Fibroblast of peridontal ligament (primary cell): ENCODE results near the gene TRIP11.

Experiments used
- DNase-seq: peaks from one replicate; pipeline ENCODE4 v3.0.0-alpha.2; 2010; ENCODE audit errors: extremely low read depth

Gene TRIP11

DNA sequence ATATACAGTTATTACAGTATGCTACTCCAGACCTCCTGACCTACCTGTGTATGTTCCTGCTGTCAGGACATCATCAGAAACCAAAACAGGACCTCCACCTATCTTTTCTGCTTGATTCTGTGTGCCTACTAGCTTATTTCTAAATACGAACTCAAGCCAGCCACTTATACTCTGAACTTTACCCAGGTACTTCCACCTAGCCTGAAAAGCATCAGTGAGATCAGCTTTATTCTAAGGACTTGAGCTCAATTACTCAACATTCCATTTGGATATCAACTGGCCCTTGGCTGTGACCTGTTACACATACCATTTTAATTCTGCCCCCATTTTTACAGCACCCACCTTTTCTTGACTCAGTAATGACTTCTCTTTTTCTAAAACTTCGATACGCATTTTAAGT lies 29.2 kb downstream of the TRIP11 start:
- DNase-seq, result no peak

DNA sequence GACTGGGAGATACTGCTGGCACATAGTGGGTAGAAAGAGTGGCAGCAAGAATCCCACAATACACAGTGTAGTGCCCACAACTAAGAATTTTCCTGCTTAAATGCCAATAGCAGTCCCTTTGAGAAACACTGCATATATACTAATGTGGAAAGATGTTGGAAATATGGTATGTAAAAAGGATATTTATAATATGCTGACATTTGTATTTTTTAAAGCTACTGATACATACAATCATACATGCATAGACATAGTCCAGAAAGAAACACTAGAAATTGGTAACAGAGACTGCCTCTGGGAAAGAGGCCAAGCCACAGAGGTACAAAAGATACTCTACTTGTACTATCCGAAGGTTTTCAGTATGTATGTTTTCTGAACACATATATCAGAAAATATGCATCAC lies 30.3 kb downstream of the TRIP11 start:
- no peak for DNase-seq

DNA sequence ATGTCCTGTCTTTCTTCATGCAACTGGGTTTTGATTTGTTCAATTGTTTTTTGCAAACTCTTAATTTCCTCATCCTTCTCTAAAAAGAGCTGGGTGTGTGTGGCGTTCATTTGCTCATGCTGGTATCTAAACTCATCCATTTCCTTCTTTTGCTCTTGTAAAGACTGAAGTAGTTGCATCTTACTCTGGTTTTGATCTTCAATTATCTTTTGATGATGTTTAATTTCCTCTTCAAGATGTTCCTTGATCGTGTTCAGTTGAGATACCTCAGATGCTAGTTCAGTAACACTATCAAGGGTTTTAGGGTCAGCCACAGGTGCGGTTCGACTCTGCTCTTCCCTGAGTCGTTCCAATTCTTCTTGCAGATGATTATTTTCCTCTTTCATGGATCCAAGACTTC lies 34.8 kb downstream of the TRIP11 start:
- DNase-seq, result no peak

DNA sequence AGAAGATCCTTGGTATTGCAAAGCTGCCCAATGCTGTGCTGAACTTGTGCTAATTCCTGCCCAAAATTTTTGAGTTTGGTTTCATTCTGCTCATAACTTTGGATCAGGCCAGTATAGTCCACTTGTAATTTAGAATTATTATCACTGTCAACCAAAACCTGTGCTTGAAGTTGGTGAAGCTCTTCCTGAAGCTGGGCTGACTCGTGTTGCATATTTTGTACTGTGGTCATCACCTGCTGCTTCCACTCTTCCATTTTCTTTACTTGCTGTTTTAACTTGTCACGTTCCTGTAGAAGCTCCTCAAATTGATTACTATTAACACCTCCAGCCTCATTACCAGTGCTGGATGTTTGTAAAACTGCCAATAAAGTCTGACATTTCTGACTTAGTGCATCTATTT lies 35.8 kb downstream of the TRIP11 start:
- DNase-seq, result no peak

DNA sequence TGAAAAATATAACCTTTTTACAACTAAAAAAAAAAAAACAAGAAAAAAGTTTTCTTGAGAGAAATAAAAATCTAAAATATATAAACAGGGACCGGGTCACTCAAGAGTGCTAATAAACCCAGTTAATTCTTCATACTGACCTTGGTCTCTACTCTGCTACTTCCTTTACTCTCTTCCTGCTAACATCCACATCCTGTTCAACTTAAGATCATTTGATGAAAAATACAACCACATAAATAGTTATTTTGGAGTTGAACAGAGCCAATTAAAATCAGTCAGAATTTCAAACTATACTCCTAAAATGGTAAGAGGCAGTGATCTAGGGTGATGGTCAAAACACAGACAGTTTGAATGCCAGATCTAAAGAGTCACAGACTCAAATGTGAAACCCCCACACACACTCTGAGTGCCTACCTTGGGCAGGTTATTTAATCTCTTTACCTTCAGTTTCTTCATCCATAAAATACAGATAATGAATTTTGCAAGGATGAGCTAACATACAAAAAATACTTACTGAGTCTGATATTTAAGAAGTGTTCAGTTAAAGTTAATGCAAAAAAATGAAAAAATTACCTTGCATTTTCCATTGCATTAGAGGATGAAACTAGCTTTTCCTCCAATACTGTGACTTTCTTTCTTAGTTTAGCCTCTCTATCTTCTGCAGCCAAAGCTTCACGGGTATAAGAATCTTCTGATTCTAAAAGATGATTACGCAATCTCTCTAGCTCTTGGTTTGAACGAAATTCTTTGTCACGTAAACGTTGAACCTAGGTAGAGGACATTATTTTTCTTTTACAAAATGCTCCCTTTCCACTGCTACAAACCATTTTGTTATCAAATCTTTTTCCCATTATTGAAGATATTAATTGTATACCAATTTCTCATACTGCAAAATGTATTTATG lies 40.9 kb downstream of the TRIP11 start:
- no peak for DNase-seq

DNA sequence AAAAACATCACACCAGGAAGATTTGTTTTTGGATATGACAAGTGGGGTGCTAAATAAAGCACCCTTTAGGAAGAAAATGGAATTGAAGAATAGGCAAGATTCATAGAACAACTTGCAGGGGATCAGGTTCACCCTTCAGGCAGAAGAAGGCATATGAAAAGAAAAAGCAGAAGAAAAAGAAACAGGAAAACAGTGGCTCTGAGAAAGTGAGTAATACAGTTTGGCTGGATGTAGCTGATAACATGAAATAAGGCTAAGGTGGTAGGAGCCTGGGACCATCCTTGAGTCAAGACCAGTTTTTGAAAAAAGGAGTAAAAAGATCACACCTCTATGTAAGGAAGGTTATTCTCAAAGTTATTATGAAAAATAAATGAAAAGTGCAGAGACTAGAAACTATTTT lies 42.4 kb downstream of the TRIP11 start:
- DNase-seq, result peak; percentile 18

DNA sequence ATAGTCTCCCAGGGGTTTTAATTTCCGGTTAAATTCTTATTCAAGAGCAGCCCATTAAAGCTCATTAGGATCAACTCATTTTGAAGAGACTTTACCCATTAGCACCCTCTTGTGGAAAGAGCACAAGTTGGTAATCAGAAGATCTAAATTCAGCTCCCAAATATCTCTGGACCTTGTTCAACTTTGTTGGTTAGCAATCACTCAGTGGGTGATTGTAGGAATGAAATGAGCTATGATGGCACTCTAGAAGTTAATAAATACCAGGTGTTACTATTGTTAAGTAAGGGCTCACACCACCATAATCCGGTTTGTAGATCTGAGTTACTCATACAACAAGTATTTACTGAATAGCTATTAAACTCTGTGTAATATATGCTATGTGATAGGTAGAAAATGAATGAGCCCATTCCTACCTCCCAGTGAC lies 42.9 kb downstream of the TRIP11 start:
- peak; percentile 93 for DNase-seq

DNA sequence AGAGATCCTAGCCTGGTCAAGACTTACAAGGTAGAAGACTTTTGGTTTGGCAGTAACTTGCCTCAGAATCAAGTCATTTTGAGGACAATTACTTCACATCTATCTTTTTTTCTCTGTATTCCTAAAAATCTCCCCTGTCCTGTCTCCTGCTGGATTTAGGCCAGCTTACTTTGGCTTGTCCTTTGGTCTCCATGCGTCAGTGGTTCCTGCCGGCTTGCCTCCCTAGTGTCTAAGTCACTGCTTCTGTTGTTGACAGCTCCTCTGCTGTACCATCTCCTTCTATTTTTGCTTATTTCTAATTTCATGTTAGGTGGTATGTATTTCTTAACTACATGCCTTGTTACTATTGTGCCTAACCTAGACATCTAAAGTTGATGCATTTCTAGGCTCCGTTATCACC lies 52.7 kb downstream of the TRIP11 start:
- DNase-seq, result no peak

DNA sequence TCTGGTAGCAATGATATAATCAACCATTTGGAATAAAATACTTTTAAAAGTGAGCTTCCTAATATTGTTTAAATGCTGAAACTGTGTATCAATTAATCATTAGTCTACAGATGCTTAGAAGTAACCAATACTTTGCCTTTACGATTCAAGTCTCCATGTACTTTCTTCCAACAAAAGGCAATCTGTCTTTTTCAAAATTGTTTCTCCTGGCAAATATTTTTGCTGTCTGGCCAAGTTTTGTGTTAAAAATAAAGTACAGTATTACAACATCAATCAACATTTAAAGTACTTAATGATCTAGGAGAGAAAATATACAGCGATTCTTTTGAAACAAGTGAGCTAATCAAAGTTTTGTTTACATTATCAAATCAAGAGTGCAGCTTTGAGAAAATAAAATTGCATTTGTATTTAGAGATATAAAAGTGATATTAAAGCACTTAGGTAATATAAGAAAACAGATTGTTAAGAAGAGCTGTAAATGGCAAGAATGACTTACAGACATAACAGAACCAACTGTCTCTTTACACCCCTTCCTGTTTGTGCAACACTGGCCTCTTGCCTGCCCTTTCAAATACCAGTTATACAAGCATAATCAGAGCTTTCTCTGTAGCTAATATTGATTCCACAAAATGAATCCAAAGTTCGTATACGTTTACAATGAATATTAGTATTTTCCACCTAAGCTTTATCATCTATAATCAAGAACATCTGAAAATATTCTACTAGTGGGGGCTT lies 54.2 kb downstream of the TRIP11 start:
- DNase-seq, result peak; percentile 21

DNA sequence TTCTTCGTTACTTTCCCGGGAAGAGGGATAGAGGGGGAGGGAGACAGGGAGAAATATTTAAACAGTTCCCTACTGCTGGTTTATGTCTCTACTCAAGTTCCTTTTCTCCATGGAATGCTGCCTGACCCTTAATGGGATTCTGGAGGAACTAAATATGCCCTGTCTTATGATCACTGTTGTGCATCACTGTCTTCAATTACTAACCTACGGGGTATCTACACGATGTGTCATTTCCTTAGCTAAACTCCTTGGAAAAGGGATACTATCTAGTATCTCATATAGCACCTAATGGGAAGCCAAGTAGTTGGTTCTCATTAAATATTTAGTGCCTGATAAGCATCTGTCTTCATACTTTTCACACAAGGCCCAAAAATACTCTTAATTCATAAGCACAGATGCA lies 54.9 kb downstream of the TRIP11 start:
- DNase-seq, result peak; percentile 21

DNA sequence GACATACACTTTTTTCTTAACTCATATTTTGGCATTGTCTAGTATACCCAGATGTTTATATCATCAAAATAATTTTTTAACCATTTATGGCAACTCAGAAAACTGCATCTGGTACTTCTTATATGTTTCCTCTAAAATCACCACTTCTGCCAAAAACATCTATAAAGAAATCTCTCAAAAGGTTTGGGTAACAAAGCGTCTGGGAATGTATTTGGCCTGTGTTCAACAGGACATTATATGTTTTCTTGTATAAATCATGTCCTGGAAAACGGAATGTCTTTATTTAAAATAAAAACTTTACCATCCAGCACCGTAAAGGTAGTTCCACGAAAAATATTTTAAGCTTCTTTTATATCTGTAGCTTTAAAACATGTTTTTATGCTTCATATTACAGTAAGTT lies 56.3 kb downstream of the TRIP11 start:
- DNase-seq, result no peak

DNA sequence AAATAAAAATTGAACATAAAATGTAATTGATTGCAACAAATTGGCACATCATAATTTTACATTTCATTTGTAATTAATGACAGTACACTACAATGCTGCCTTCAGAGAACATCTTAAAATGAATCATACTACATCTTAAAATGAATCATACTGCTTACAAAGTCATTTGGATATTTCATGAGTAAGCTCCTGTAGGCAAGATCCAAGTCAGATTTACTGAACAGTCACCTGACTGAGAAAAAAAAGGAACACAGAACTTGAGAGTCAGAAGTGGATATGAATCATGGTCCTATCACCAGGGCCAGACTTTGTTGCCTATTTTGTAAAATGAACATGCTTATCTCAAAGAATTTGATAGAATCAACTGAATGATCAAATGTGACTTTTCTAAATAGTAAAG lies 59.7 kb downstream of the TRIP11 start:
- peak; percentile 91 for DNase-seq

DNA sequence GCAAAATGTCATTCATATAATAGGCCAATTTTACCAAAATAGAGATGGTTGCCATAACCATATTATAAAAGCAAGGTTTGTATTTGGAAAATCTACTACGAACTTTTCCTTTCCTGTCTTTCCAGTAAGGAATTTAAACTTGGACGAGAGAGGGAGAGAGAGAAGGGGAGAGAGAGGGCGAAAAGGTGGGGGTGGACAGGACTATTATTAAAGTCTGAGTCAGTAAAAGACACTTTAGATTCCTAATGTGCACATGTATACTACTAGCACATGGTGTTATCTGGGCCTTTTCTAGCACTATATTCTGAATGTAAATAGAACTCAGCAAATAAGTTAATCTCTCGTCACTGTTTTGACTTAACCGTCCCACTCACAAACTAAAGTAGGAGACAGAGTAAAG lies 62.0 kb downstream of the TRIP11 start:
- no peak for DNase-seq

DNA sequence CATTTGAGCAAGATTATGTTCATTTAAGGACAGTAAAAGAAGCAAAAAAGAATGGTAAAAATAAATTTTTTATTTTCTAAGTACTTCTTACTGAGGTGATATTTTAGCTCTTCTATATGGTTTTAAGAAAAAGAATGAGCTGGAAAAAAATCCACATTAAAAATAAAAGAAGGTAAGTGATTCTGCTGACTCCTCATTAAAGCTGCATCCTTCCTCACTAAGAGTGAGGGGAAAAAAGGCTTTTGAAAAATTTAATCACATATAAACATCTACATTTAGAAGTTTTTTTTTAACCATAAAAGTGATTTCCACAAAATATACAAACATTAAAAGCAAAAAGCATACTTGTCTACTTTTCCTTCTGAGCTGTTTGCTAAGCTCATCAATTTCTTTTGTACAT lies 64.1 kb downstream of the TRIP11 start:
- DNase-seq, result no peak

DNA sequence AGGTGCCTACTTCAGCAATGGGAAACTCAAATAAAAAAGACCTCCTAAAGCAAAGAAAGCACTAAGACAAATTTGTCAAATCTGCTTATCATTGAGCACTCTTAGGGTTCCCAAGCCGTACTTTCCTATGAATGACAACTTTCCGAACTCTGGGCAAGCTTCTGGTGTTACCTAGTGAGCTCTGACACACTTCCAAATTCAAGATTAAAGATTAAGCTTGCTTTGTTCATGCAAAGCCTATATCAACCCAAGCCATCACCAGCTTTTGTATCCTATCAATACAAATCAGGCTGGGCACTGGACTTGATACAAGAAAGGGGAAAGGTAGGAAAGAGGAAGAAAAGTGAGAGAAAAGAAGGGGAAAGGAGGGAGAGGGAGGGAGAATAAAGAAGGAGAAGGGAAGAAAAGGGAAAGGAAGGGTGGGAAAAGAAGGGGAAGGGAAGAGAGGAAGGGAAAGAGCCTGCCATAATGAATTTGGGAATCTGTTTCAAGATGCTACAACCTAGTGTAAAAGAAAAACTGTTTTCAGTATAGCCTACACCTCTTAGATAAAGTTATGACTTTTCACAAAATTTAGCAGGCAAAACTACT lies 68.6 kb downstream of the TRIP11 start:
- DNase-seq, result no peak

DNA sequence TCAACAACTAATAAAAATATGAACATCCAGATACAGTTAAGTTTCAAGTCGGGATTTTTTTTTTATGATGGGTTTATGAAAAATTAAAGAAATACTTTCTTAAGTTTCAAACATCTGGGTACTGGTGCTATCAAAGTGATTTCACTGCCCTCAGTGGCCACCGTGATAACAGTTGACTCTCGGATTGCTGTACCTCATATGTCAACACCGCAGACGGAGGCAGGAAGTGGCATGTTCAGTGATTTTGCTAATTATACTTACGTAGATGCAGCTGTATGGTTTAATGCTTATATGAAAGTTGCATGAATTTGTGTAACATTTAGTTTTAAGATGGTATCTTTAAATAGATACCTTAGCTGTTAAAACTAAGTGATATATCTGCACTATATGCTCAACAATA lies 71.6 kb downstream of the TRIP11 start:
- no peak for DNase-seq

DNA sequence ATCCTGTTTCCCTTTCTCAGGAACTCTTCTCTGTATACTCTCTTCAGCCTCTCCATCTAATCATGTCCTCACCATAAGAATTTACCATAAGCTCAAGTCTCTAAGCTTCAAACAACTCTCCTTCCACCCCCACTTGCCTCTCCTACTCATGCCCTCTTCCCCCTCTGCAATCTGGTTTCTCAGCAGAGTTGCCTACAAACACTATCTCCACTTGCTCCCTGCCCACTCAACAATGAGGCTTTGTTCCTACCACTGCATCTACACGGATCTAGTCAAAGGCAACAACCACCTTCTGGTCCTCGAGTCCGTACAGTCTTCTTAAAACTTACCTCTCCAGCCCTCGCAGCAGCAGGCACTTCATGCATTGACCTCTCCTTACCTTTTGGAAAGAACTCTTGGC lies 75.1 kb downstream of the TRIP11 start:
- DNase-seq, result no peak

DNA sequence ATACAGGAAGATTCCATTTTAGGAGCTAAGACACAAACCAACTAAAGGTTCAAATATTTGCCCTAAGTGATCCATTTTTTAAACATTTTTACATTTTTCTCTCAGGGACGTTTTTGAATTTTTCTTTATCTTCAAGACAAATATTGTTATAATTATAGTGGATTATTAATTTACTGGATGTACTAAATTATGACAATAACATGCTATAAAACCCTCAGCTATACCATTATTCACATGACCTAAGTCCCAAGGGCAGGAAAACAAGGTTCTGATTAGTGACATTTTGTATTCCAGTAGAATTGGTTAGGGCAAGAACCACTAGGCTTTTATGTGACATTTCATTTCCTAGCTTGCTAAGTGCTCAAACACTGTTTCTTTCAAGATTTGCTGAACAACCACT lies 75.8 kb downstream of the TRIP11 start:
- DNase-seq, result no peak

DNA sequence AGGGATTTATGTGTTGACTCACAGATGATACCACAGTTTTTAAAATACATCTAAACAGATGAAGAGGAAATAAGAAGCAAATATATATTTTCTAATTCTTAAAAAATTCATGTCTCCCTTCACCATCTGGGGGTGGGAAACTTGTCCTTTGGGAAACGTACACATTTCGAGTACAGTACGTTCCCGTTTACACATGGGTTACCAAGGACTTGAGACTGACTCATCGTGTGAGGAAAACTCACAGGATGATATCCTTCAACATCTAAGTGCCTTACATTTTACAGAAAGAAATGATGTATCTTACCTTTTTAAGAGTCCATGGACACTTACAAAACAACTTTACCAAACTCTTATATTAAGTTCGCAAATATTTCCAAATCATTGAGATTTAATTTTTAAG lies 76.4 kb downstream of the TRIP11 start:
- no peak for DNase-seq

DNA sequence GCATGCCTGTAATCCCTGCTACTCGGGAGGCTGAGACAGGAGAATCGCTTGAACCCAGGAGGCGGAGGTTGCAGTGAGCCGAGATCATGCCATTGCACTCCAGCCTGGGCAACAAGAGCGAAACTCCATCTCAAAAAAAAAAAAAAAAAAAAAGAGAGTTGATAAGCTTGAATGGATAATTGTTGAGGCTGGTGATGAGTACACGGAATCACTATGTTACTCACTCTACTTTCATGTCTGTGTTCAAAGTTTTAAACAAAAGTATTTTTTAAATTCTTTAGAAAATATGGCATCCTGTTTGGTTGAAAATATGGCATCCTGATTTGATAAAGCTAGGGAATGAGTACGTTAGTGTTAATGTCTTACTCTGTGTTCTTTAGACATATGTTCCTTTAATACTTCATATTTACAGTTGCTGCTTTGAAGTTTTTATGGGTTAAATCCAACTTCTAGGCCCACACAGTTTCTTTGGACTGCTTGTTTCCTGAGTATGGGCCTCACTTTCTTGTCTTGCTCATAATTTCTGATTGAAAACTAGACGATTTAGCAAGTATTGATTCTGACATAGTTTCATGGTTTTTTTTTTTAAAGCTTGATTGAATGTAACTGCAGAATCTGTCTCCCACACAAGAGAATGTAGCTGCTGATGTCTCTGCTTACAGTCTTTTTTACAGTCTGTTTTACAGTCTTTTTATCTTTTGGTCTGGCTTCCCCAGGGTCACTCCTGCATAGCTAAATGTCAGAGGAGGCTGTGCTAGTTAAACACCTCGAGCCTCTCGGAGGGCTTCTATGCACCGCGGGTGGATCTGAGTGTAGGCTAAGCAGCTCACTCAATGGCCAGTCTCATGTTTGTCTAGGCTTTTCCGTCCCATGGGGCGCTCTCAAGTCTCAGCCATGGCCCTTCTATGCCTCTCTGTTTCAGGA lies 78.3 kb downstream of the TRIP11 start:
- DNase-seq, result no peak

DNA sequence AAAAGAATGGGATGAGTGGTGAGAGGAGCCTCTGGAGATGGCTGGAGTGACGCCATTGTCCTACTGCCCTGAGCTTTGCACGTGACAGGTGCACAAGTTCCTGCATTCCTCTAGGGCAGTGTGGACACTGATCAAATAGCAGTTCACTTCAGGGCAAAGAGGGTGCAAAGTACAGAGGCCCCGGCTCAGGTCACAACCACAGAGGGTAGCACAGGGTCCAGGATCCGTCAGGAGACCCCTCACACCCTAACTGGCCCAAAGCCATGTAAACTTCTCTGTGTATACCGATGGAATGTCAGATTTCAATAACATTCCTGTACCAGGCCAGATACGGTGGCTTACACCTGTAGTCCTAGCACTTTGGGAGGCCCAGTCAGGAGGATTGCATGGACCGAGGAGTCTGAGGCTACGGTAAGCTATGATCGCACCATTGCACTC lies 82.0 kb downstream of the TRIP11 start:
- no peak for DNase-seq

DNA sequence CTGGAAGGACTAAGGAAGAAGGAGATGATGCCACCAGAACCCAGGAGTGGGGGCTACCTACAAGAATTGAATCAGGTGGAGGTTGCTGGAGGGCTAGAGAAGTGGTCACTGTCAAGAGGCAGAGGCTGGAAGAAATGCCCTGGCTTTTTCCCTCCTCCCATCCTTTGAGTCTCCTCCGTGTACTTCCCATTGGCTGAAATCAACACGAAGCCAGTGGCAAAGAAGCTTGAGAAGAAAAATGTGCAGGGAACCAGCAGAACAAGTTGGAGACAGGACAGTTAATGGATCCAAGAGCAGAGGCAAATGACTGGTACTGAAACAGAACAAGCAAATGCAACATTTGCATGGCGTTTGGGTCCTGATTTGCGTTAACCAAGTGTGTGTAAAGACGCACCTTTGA lies 83.2 kb downstream of the TRIP11 start:
- DNase-seq, result no peak
